ENCODE data around the gene CMPK1.
"Not testable (repeated sequence)": the region's sequence is repeated elsewhere in the genome, so short reads cannot be mapped to it uniquely, and the experiment has no call there.

The CMPK1 gene, protein sequence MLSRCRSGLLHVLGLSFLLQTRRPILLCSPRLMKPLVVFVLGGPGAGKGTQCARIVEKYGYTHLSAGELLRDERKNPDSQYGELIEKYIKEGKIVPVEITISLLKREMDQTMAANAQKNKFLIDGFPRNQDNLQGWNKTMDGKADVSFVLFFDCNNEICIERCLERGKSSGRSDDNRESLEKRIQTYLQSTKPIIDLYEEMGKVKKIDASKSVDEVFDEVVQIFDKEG

DNA sequence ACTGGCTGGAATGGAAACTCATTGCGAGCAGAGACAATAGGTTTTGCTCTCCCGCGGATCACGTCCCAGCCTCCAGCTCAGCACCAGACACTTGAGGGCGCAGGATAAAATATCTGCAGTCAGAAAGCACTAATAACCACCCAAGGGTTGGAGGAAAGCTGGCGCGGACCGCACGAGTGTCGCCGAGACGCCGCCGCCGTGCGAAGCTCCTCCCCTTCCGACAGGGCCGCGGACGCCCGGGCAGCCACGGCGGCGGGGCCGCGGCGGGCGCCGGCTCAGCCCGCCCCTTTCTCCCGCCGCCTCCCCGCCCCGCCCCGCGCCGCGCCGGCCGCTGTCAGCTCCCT lies at the start of gene CMPK1:
Gene CMPK1 (plus strand): TSS at position 213 of the 344 bp plus-strand sequence. CDS start 156 bp downstream, outside the sequence.
- in situ Hi-C loops (cut with MboI; ENCODE audit: low pct_unique_long_range_greater_than_20kb, low sequenced_read_pairs, unreplicated experiment), result no loop called here
- DNase-seq (ENCODE audit: low spot score), result peak; percentile 90

GRCh38 chr1:47288116-47288515 lies 45.5 kb upstream of the CMPK1 start:
- DNase-seq (ENCODE audit: low spot score); in situ Hi-C loops (cut with MboI; ENCODE audit: low pct_unique_long_range_greater_than_20kb, low sequenced_read_pairs, unreplicated experiment): not testable (repeated sequence)

More for the DNA sequence above, at the start of gene CMPK1:
- peak; percentile 26 for TF ChIP-seq CTCF (IDR thresholded peaks at IDR 0.05; ENCODE audit: extremely low read depth, insufficient read depth, missing control alignments)

- DNase-seq (ENCODE audit: low spot score); in situ Hi-C loops (cut with MboI; ENCODE audit: low pct_unique_long_range_greater_than_20kb, low sequenced_read_pairs, unreplicated experiment): not testable (repeated sequence)
Observed at GRCh38 chr1:47294863-47295262, 38.7 kb upstream of the CMPK1 start.

GRCh38 chr1:47295579-47295978 lies 38.0 kb upstream of the CMPK1 start:
- in situ Hi-C loops (cut with MboI; ENCODE audit: low pct_unique_long_range_greater_than_20kb, low sequenced_read_pairs, unreplicated experiment), result no loop called here
- TF ChIP-seq CTCF (IDR thresholded peaks at IDR 0.05; ENCODE audit: extremely low read depth, insufficient read depth, missing control alignments), result no peak
- DNase-seq (ENCODE audit: low spot score), result no peak

GRCh38 chr1:47298025-47298699 lies 35.4 kb upstream of the CMPK1 start:
- DNase-seq (ENCODE audit: low spot score), result no peak
- in situ Hi-C loops (cut with MboI; ENCODE audit: low pct_unique_long_range_greater_than_20kb, low sequenced_read_pairs, unreplicated experiment), result no loop called here
- TF ChIP-seq CTCF (IDR thresholded peaks at IDR 0.05; ENCODE audit: extremely low read depth, insufficient read depth, missing control alignments), result no peak

- TF ChIP-seq CTCF (IDR thresholded peaks at IDR 0.05; ENCODE audit: extremely low read depth, insufficient read depth, missing control alignments), result no peak
- in situ Hi-C loops (cut with MboI; ENCODE audit: low pct_unique_long_range_greater_than_20kb, low sequenced_read_pairs, unreplicated experiment), result no loop called here
Observed at GRCh38 chr1:47302472-47302871, 31.1 kb upstream of the CMPK1 start.

DNA sequence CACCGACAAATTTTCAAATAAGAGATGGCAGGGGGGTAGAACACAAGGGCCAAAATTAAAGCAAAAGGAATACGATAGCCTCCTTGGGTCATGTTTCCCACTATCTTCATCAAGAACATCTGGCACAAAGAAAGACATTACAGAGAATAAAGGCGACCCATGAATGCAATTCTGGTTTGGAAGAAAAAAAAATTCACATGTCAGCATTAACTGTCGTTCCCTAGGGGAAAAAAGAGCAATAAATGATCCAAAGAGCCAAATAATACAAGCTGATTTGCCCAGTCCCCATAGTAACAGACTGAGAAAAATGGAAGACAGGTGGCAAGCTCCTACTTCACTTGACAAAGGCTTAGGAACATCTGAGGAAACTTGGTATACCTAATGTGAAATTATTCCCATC lies 24.2 kb upstream of the CMPK1 start:
- in situ Hi-C loops (cut with MboI; ENCODE audit: low pct_unique_long_range_greater_than_20kb, low sequenced_read_pairs, unreplicated experiment), result no loop called here
- no peak for TF ChIP-seq CTCF (IDR thresholded peaks at IDR 0.05; ENCODE audit: extremely low read depth, insufficient read depth, missing control alignments)
- no peak for DNase-seq (ENCODE audit: low spot score)

More at GRCh38 chr1:47302472-47302871, 31.1 kb upstream of the CMPK1 start:
- no peak for DNase-seq (ENCODE audit: low spot score)

Data from GM13977 (cell line).